ENCODE results near the gene WSCD2. TPM values are rescaled to one million over a fixed set of nuclear protein-coding genes. Genes with fewer than 3 reads are reported as not detected.

Gene WSCD2
- polyA plus RNA-seq, 1 donor (not counting 4 experiments of a cell fraction or from before 2014, with no cell fraction given) = not detected

DNA sequence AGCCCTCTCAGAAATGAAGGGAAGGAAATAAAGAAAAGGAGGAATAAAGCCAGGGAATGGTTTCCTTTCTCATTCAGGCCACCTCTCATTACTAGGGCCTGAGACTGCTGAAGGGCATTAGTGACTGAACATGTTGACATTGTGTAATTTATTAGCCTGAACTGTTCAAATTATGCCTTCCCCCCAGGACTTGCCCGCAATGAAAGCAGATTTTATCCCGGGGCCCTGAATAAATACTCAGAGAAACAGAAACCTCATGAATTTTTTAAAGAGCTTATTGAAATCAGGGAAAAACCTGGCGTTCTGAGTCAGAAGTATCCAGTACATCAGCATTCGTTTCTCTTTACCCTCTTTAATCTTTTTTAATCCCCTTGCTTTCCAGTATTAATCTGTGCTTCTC is 35.9 kb upstream of the WSCD2 start:
- no peak for FAIRE-seq
- dilution Hi-C loops (cut with MboI; ENCODE audit: extremely low pct_ligation_motif_present, low sequenced_read_pairs) = no loop called here

GRCh38 chr12:108094056-108094649 is 34.9 kb upstream of the WSCD2 start:
- Histone ChIP-seq H3K4me2 (ENCODE audit: control insufficient read depth, extremely low read depth, insufficient read depth, low read depth, low read length) (no peak overlapping the region), H4K20me1 (ENCODE audit: control insufficient read depth, extremely low read depth, insufficient read depth, low read length) (no peaks in the 10 kb centered on the region), H3K79me2 (ENCODE audit: control insufficient read depth, insufficient read depth, low read length) (no peaks in the 10 kb centered on the region), H3K9me1 (ENCODE audit: control insufficient read depth, extremely low read depth, insufficient read depth, low read length) (no peaks in the 10 kb centered on the region), H2AFZ (ENCODE audit: control insufficient read depth, low read length) (no peak overlapping the region), H3K4me1 (ENCODE audit: control insufficient read depth, extremely low read depth, insufficient read depth, low read length) (no peaks in the 10 kb centered on the region), H3K4me3 (ENCODE audit: control insufficient read depth in 2 of 3, extremely low read depth in 1 of 3, insufficient read depth in 2 of 3, low read depth in 1 of 3, low read length in 3 of 3) (no peak overlapping the region), H3K27ac (ENCODE audit: control insufficient read depth, insufficient read depth, low read length) (no peak overlapping the region), H3K27me3 (ENCODE audit: control insufficient read depth, extremely low read depth, insufficient read depth, low read length) (no peaks in the 10 kb centered on the region), H3K9me3 (ENCODE audit: control insufficient read depth, low read depth, low read length) (no peaks in the 10 kb centered on the region), H3K36me3 (ENCODE audit: control insufficient read depth in 2 of 2, extremely low read depth in 1 of 2, insufficient read depth in 2 of 2, low read length in 2 of 2) (no peaks in the 10 kb centered on the region), H3K9ac (ENCODE audit: control insufficient read depth, extremely low read depth, insufficient read depth, low read length) (no peak overlapping the region)
- no peak for TF ChIP-seq CTCF (optimal IDR thresholded peaks at IDR 0.05 in 1 of 3, IDR thresholded peaks at IDR 0.05 in 1 of 3, conservative IDR thresholded peaks at IDR 0.05 in 1 of 3; ENCODE audit: extremely low read depth in 1 of 3, insufficient read depth in 2 of 3, low read length in 3 of 3)
- TF ChIP-seq EZH2 (IDR thresholded peaks at IDR 0.05; ENCODE audit: low read length) = no peak
- dilution Hi-C loops (cut with MboI; ENCODE audit: extremely low pct_ligation_motif_present, low sequenced_read_pairs) = no loop called here
- FAIRE-seq (no peak), DNase-seq (ENCODE audit: low read depth, low spot score) (no peak)

More for the DNA sequence above, 35.9 kb upstream of the WSCD2 start:
- Histone ChIP-seq H3K36me3 (ENCODE audit: control insufficient read depth in 2 of 2, extremely low read depth in 1 of 2, insufficient read depth in 2 of 2, low read length in 2 of 2) (no peaks in the 10 kb centered on the region), H3K27me3 (ENCODE audit: control insufficient read depth, extremely low read depth, insufficient read depth, low read length) (no peaks in the 10 kb centered on the region), H3K9me1 (ENCODE audit: control insufficient read depth, extremely low read depth, insufficient read depth, low read length) (no peaks in the 10 kb centered on the region), H3K4me2 (ENCODE audit: control insufficient read depth, extremely low read depth, insufficient read depth, low read depth, low read length) (no peak overlapping the region), H3K9me3 (ENCODE audit: control insufficient read depth, low read depth, low read length) (no peaks in the 10 kb centered on the region), H4K20me1 (ENCODE audit: control insufficient read depth, extremely low read depth, insufficient read depth, low read length) (no peaks in the 10 kb centered on the region), H3K4me3 (ENCODE audit: control insufficient read depth in 2 of 3, extremely low read depth in 1 of 3, insufficient read depth in 2 of 3, low read depth in 1 of 3, low read length in 3 of 3) (no peak overlapping the region), H3K4me1 (ENCODE audit: control insufficient read depth, extremely low read depth, insufficient read depth, low read length) (no peaks in the 10 kb centered on the region), H3K79me2 (ENCODE audit: control insufficient read depth, insufficient read depth, low read length) (no peaks in the 10 kb centered on the region), H3K27ac (ENCODE audit: control insufficient read depth, insufficient read depth, low read length) (no peak overlapping the region), H3K9ac (ENCODE audit: control insufficient read depth, extremely low read depth, insufficient read depth, low read length) (no peak overlapping the region), H2AFZ (ENCODE audit: control insufficient read depth, low read length) (no peak overlapping the region)
- TF ChIP-seq CTCF (optimal IDR thresholded peaks at IDR 0.05 in 1 of 3, IDR thresholded peaks at IDR 0.05 in 1 of 3, conservative IDR thresholded peaks at IDR 0.05 in 1 of 3; ENCODE audit: extremely low read depth in 1 of 3, insufficient read depth in 2 of 3, low read length in 3 of 3) (no peak), EZH2 (IDR thresholded peaks at IDR 0.05; ENCODE audit: low read length) (no peak)
- no peak for DNase-seq (ENCODE audit: low read depth, low spot score)
